GM23338 (cell line): Measurements from ENCODE around the gene CD38. TPM values are rescaled to one million over a fixed set of nuclear protein-coding genes. Genes with fewer than 3 reads are reported as not detected.

Experiments used
- ATAC-seq: fragments of 200-7000 bp; cut with Tn5 transposase; 3 replicates; pipeline ENCODE4 v1.9.1; 2020
- DNase-seq: peaks from one replicate; pipeline ENCODE4 v3.0.0-alpha.2; 2015; ENCODE audit warnings: low spot score
- H2AFZ ChIP-seq: fragments of 200-600 bp; sonication (generic); 2 replicates; pipeline ENCODE4 v1.8.0; 2016; ENCODE audit warnings: antibody characterized with exemption, mild to moderate bottlenecking, moderate library complexity
- H3F3A ChIP-seq: fragments of 200-600 bp; sonication (generic); replicated peaks from 2 replicates; pipeline ENCODE4 v1.8.0; 2017; ENCODE audit warnings: antibody characterized with exemption, mixed run types, low read depth
- H3K27ac ChIP-seq: fragments of 200-600 bp; sonication (generic); 2 replicates; pipeline ENCODE4 v1.6.1; 2016; ENCODE audit warnings: low read depth
- H3K27me3 ChIP-seq: fragments of 200-600 bp; sonication (generic); 2 replicates; pipeline ENCODE4 v1.8.0; 2016; ENCODE audit warnings: mild to moderate bottlenecking, mixed run types, moderate library complexity; ENCODE audit not compliant: insufficient read depth
- H3K36me3 ChIP-seq: fragments of 200-600 bp; sonication (generic); 2 replicates; pipeline ENCODE4 v1.8.0; 2016; ENCODE audit warnings: mild to moderate bottlenecking; ENCODE audit not compliant: insufficient read depth
- H3K4me1 ChIP-seq: fragments of 200-600 bp; sonication (generic); 2 replicates; pipeline ENCODE4 v1.8.0; 2016; ENCODE audit warnings: mild to moderate bottlenecking, moderate library complexity; ENCODE audit not compliant: insufficient read depth
- H3K4me2 ChIP-seq: fragments of 200-600 bp; sonication (generic); 2 replicates; pipeline ENCODE4 v1.7.1; 2017; ENCODE audit warnings: mixed run types
- H3K4me3 ChIP-seq: fragments of 200-600 bp; sonication (generic); 2 replicates; pipeline ENCODE4 v1.6.1; 2016; ENCODE audit warnings: mixed run types
- H3K79me2 ChIP-seq: fragments of 200-600 bp; sonication (generic); replicated peaks from 2 replicates; pipeline ENCODE4 v1.8.0; 2017; ENCODE audit warnings: mild to moderate bottlenecking; ENCODE audit not compliant: insufficient read depth
- H3K9me2 ChIP-seq: fragments of 200-600 bp; sonication (generic); 2 replicates; pipeline ENCODE4 v1.8.0; 2017; ENCODE audit not compliant: insufficient read depth
- H4K20me1 ChIP-seq: fragments of 200-600 bp; sonication (generic); replicated peaks from 2 replicates; pipeline ENCODE4 v1.8.0; 2017; ENCODE audit warnings: mild to moderate bottlenecking; ENCODE audit not compliant: insufficient read depth
- H3K27ac Mint-ChIP-seq: 2 replicates; pipeline ENCODE4 v1.8.0; 2020; ENCODE audit warnings: inconsistent platforms, mild to moderate bottlenecking, moderate library complexity, mixed read lengths
- H3K27me3 Mint-ChIP-seq: 3 replicates; pipeline ENCODE4 v1.8.0; 2022; ENCODE audit warnings: low read depth, mild to moderate bottlenecking, moderate library complexity, mixed read lengths, inconsistent platforms; ENCODE audit not compliant: insufficient read depth, poor library complexity
- H3K36me3 Mint-ChIP-seq: 3 replicates; pipeline ENCODE4 v1.8.0; 2021; ENCODE audit warnings: low read depth, mild to moderate bottlenecking, inconsistent platforms, moderate library complexity, mixed read lengths
- H3K4me1 Mint-ChIP-seq: 3 replicates; pipeline ENCODE4 v1.8.0; 2020; ENCODE audit warnings: mild to moderate bottlenecking, inconsistent platforms, mixed read lengths
- H3K4me3 Mint-ChIP-seq: 3 replicates; pipeline ENCODE4 v1.8.0; 2021; ENCODE audit warnings: moderate library complexity, mild to moderate bottlenecking, inconsistent platforms, mixed read lengths
- H3K9me3 Mint-ChIP-seq: 3 replicates; pipeline ENCODE4 v1.8.0; 2020; ENCODE audit warnings: moderate library complexity, mild to moderate bottlenecking, inconsistent platforms, mixed read lengths
- CREB1 ChIP-seq: fragments of 250-450 bp; sonication (Bioruptor Pico); IDR thresholded peaks from 2 replicates; pipeline ENCODE4 v1.5.0; 2020; ENCODE audit warnings: low read depth, mild to moderate bottlenecking, moderate library complexity
- CTCF ChIP-seq, 2 experiments: fragments of 200-600 bp in 1 of 2; sonication (generic) in 1 of 2; conservative IDR thresholded peaks; 2 replicates each; pipeline versions ENCODE4 v1.5.1 to v1.6.1; 2016 to 2017; ENCODE audit warnings: antibody characterized with exemption in 2 of 2, low read depth in 2 of 2, mild to moderate bottlenecking in 2 of 2, moderate library complexity in 1 of 2
- ETS1 ChIP-seq: IDR thresholded peaks from 2 replicates; pipeline ENCODE4 v1.6.1; 2016; ENCODE audit warnings: antibody characterized with exemption
- EZH2phosphoT487 ChIP-seq: fragments of 200-600 bp; sonication (generic); IDR thresholded peaks from one replicate; pipeline ENCODE4 v1.8.1; 2018; ENCODE audit warnings: antibody characterized with exemption; ENCODE audit not compliant: unreplicated experiment
- JUNB ChIP-seq: IDR thresholded peaks from one replicate; pipeline ENCODE4 v1.6.1; 2016; ENCODE audit warnings: antibody characterized with exemption; ENCODE audit not compliant: unreplicated experiment
- NANOG ChIP-seq: IDR thresholded peaks from 2 replicates; pipeline ENCODE4 v1.6.1; 2016; ENCODE audit warnings: antibody characterized with exemption, borderline replicate concordance
- POLR2AphosphoS5 ChIP-seq: IDR thresholded peaks from 2 replicates; pipeline ENCODE4 v1.6.1; 2016; ENCODE audit warnings: antibody characterized with exemption, low read depth
- ZNF114 ChIP-seq: fragments of 250-450 bp; sonication (Bioruptor Pico); IDR thresholded peaks from 2 replicates; pipeline ENCODE4 v1.5.0; 2020; ENCODE audit warnings: mild to moderate bottlenecking, moderate library complexity
- ZNF331 ChIP-seq: fragments of 250-450 bp; sonication (Bioruptor Pico); IDR thresholded peaks from 2 replicates; pipeline ENCODE4 v1.5.0; 2020; ENCODE audit warnings: low read depth, mild to moderate bottlenecking, moderate library complexity
- ZNF462 ChIP-seq: fragments of 250-450 bp; sonication (Bioruptor Pico); IDR thresholded peaks from 2 replicates; pipeline ENCODE4 v1.5.0; 2020; ENCODE audit warnings: mild to moderate bottlenecking, moderate library complexity
- polyA plus RNA-seq: library from polyadenylated mRNA; unstranded; fragments of >200 nt; fragmentation: Nextera tagmentation; extraction: Ambion mirVana; gene quantifications from 2 replicates; pipeline ENCODE4 v1.2.1, GENCODE V29; 2016
- total RNA-seq: library from RNA; depleted of rRNA; stranded (reverse); fragments of >200 nt; shearing (Covaris generic); gene quantifications from 2 replicates; pipeline ENCODE4 v1.2.3, GENCODE V29; 2014

Gene CD38
- total and polyA plus RNA-seq, 2 experiments from 2014 or later = 0.17 to 0.24 TPM

- Histone ChIP-seq H3F3A (no peaks in the 10 kb centered on the region), H3K36me3 (no peaks in the 10 kb centered on the region), H2AFZ (no peak overlapping the region; the same call in 1 of the 2 replicates), H3K79me2 (no peaks in the 10 kb centered on the region), H3K4me2 (no peak overlapping the region), H3K27me3 (no peaks in the 10 kb centered on the region), H3K4me3 (no peak overlapping the region), H4K20me1 (no peaks in the 10 kb centered on the region), H3K9me2 (no peaks in the 10 kb centered on the region; the same call in 1 of the 2 replicates), H3K27ac (no peak overlapping the region), H3K4me1 (no peaks in the 10 kb centered on the region)
- 0 out of 3 replicates have a peak, but pooled peaks cover 5% of the 10 kb centered on the region for H3K9me3 Mint-ChIP-seq
- H3K27ac Mint-ChIP-seq = no peak overlapping the region
- ATAC-seq (no peak), DNase-seq (no peak)
- H3K27me3 Mint-ChIP-seq = no peaks in the 10 kb centered on the region
- no peaks in the 10 kb centered on the region for H3K36me3 Mint-ChIP-seq
- H3K4me1 Mint-ChIP-seq = no peaks in the 10 kb centered on the region
- H3K4me3 Mint-ChIP-seq = no peak overlapping the region
- TF ChIP-seq CTCF (conservative IDR thresholded peaks at IDR 0.05; ENCODE audit: low read depth in 2 of 2) = peak in 1 of 2 experiments; percentile 18; a peak in 1 of 4 replicates
- no peak for TF ChIP-seq NANOG
Observed at GRCh38 chr4:15848191-15848842, 70.2 kb downstream of the CD38 start.

GRCh38 chr4:15851969-15852368, 73.8 kb downstream of the CD38 start:
- no peaks in the 10 kb centered on the region for H3K36me3 Mint-ChIP-seq
- no peaks in the 10 kb centered on the region for H3K4me1 Mint-ChIP-seq
- Histone ChIP-seq H3K9me2 (peaks cover 7% of the 10 kb centered on the region), H3K36me3 (no peaks in the 10 kb centered on the region), H3K4me3 (no peak overlapping the region), H3K4me2 (no peak overlapping the region), H4K20me1 (no peaks in the 10 kb centered on the region), H3F3A (no peaks in the 10 kb centered on the region), H3K27me3 (no peaks in the 10 kb centered on the region), H2AFZ (no peak overlapping the region; the same call in 1 of the 2 replicates), H3K79me2 (no peaks in the 10 kb centered on the region), H3K27ac (no peak overlapping the region), H3K4me1 (no peaks in the 10 kb centered on the region)
- 0 out of 3 replicates have a peak, but pooled peaks cover 5% of the 10 kb centered on the region for H3K9me3 Mint-ChIP-seq
- TF ChIP-seq NANOG (no peak), CTCF (conservative IDR thresholded peaks at IDR 0.05; ENCODE audit: low read depth in 2 of 2) (no peak), POLR2AphosphoS5 (no peak), CREB1 (CRISPR knock-in tag) (no peak), ZNF462 (CRISPR knock-in tag) (no peak), EZH2phosphoT487 (no peak), ZNF114 (no peak), ETS1 (no peak), ZNF331 (CRISPR knock-in tag) (no peak), JUNB (no peak)
- H3K4me3 Mint-ChIP-seq = no peak overlapping the region
- no peak overlapping the region for H3K27ac Mint-ChIP-seq
- peaks cover 1% of the 10 kb centered on the region for H3K27me3 Mint-ChIP-seq
- ATAC-seq (no peak), DNase-seq (no peak)
